ENCODE results near the gene FARSB. TPM values are rescaled to one million over a fixed set of nuclear protein-coding genes. Genes with fewer than 3 reads are reported as not detected.
"Not testable (repeated sequence)": the region's sequence is repeated elsewhere in the genome, so short reads cannot be mapped to it uniquely, and the experiment has no call there.

The FARSB gene
- polyA plus RNA-seq, 3 donors, result 5.8 to 10.9 (median 8.4) TPM

DNA sequence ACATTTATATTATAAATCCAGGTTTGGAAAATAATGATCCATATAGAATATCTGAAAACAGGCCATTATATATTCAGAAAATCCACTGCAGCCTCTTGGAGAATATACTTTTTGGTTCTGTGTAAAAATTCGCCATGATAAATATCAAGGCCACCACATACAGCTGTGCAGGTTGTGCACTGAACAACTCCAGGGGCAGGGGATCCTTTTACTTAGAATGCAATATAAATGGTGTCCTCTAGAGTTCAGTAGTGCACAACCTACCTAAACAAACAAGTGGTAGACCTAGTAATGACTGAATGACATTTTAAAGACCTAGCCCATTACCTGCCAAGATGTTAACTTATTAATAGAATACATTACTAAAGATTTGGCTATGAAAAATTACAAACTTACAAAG, 37.9 kb upstream of the FARSB start:
- no peak overlapping the region for H3K4me2 ChIP-seq (replicated peaks; ENCODE audit: extremely low read depth, low read length, poor library complexity, severe bottlenecking)
- Mint-ChIP-seq H3K27ac (no peak overlapping the region), H3K9me3 (peaks cover 0 to 2% (median 0%) of the 10 kb centered on the region in 7 donors), H3K4me1 (peaks cover 15% of the 10 kb centered on the region), H3K36me3 (peaks cover 3 to 5% of the 10 kb centered on the region in 2 donors), H3K27me3 (ENCODE audit: low read depth in 3 of 3) (peaks cover 0 to 3% (median 0%) of the 10 kb centered on the region in 3 donors), H3K4me3 (no peak overlapping the region)
- H3K36me3 ChIP-seq (replicated peaks in 1 of 2; ENCODE audit: control insufficient read depth in 1 of 2, insufficient read depth in 2 of 2, low read length in 2 of 2), result no peaks in the 10 kb centered on the region
- H3K79me2 ChIP-seq (ENCODE audit: insufficient read depth, low read length), result no peaks in the 10 kb centered on the region
- no peak overlapping the region for H3K9ac ChIP-seq (ENCODE audit: insufficient read depth, low read length, poor library complexity, severe bottlenecking)
- H2AFZ ChIP-seq (ENCODE audit: insufficient read depth, low read depth, low read length, poor library complexity, severe bottlenecking), result no peak overlapping the region
- no peak for DNase-seq
- intact Hi-C loops (cut with micrococcal nuclease), result loop anchor here in 1 of 2 donors (5.0 kb wide), 2 partner anchors 208 to 243 kb away; no protein-coding TSS in a partner anchor
- TF ChIP-seq, protein P1, sequence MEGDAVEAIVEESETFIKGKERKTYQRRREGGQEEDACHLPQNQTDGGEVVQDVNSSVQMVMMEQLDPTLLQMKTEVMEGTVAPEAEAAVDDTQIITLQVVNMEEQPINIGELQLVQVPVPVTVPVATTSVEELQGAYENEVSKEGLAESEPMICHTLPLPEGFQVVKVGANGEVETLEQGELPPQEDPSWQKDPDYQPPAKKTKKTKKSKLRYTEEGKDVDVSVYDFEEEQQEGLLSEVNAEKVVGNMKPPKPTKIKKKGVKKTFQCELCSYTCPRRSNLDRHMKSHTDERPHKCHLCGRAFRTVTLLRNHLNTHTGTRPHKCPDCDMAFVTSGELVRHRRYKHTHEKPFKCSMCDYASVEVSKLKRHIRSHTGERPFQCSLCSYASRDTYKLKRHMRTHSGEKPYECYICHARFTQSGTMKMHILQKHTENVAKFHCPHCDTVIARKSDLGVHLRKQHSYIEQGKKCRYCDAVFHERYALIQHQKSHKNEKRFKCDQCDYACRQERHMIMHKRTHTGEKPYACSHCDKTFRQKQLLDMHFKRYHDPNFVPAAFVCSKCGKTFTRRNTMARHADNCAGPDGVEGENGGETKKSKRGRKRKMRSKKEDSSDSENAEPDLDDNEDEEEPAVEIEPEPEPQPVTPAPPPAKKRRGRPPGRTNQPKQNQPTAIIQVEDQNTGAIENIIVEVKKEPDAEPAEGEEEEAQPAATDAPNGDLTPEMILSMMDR (IDR thresholded peaks at IDR 0.05), result peak; percentile 13
- H3K4me1 ChIP-seq (ENCODE audit: control insufficient read depth in 1 of 2, insufficient read depth in 2 of 2, low read length in 2 of 2), result peaks cover 0 to 6% of the 10 kb centered on the region in 2 donors
- no peaks in the 10 kb centered on the region for H4K20me1 ChIP-seq (ENCODE audit: insufficient read depth, low read length)
- WGBS (ENCODE audit: insufficient coverage), result no CpG with 5 or more reads among the region's 1 CpG
- no peak overlapping the region for H3K27ac ChIP-seq (ENCODE audit: low read depth in 1 of 2, low read length in 2 of 2)
- no peaks in the 10 kb centered on the region for H3K9me3 ChIP-seq (replicated peaks in 1 of 2; ENCODE audit: control insufficient read depth in 1 of 2, insufficient read depth in 1 of 2, low read length in 2 of 2)
- no peak overlapping the region for H3K4me3 ChIP-seq (replicated peaks in 1 of 3; ENCODE audit: low read depth in 2 of 3, low read length in 3 of 3)
- H3K27me3 ChIP-seq (ENCODE audit: control insufficient read depth in 2 of 2, insufficient read depth in 2 of 2, low read length in 2 of 2), result no peaks in the 10 kb centered on the region

- not testable (repeated sequence) for H3K36me3 Mint-ChIP-seq; H3K27me3 Mint-ChIP-seq (ENCODE audit: low read depth in 3 of 3); H3K9ac ChIP-seq (ENCODE audit: insufficient read depth, low read length, poor library complexity, severe bottlenecking); DNase-seq; H3K79me2 ChIP-seq (ENCODE audit: insufficient read depth, low read length); H3K4me1 ChIP-seq (ENCODE audit: control insufficient read depth in 1 of 2, insufficient read depth in 2 of 2, low read length in 2 of 2); H4K20me1 ChIP-seq (ENCODE audit: insufficient read depth, low read length); H3K27me3 ChIP-seq (ENCODE audit: control insufficient read depth in 2 of 2, insufficient read depth in 2 of 2, low read length in 2 of 2); H3K4me3 ChIP-seq (replicated peaks in 1 of 3; ENCODE audit: low read depth in 2 of 3, low read length in 3 of 3); H3K9me3 ChIP-seq (replicated peaks in 1 of 2; ENCODE audit: control insufficient read depth in 1 of 2, insufficient read depth in 1 of 2, low read length in 2 of 2); H3K27ac ChIP-seq (ENCODE audit: low read depth in 1 of 2, low read length in 2 of 2); H3K4me3 Mint-ChIP-seq; H3K36me3 ChIP-seq (replicated peaks in 1 of 2; ENCODE audit: control insufficient read depth in 1 of 2, insufficient read depth in 2 of 2, low read length in 2 of 2); H3K9me3 Mint-ChIP-seq; H3K4me2 ChIP-seq (replicated peaks; ENCODE audit: extremely low read depth, low read length, poor library complexity, severe bottlenecking); H2AFZ ChIP-seq (ENCODE audit: insufficient read depth, low read depth, low read length, poor library complexity, severe bottlenecking)
- intact Hi-C loops (cut with micrococcal nuclease), result loop anchor here in 1 of 2 donors (5.0 kb wide), 2 partner anchors 209 to 244 kb away; no protein-coding TSS in a partner anchor
- WGBS (ENCODE audit: insufficient coverage), result no CpG with 5 or more reads among the region's 5 CpGs
- peak overlapping the region in 1 of 7 donors; percentile 11 for H3K27ac Mint-ChIP-seq
- peaks cover 17% of the 10 kb centered on the region for H3K4me1 Mint-ChIP-seq
These were observed 37.5 kb upstream of the FARSB start for GRCh38 chr2:222693413-222693812.

All from CD14-positive monocyte (primary cell).